Keratinocyte (primary cell): ENCODE results near the gene ZCCHC7.
"Not testable (repeated sequence)": the region's sequence is repeated elsewhere in the genome, so short reads cannot be mapped to it uniquely, and the experiment has no call there.

Source experiments
- EZH2 ChIP-seq: IDR thresholded peaks from one replicate; pipeline ENCODE4 v1.6.1; 2012; ENCODE audit warnings: inconsistent platforms, mild to moderate bottlenecking, low read length, moderate library complexity
- TF ChIP-seq, protein P1 (sequence below), 3 experiments: IDR thresholded peaks in 1 of 3; conservative IDR thresholded peaks in 1 of 3; optimal IDR thresholded peaks in 1 of 3; 2 replicates in 2 of 3; 3 replicates in 1 of 3; pipeline versions ENCODE3 to v1.5.1; 2011; ENCODE audit warnings: low read length in 3 of 3, mild to moderate bottlenecking in 3 of 3, moderate library complexity in 2 of 3, control low read depth in 1 of 3, inconsistent platforms in 1 of 3; ENCODE audit not compliant: insufficient read depth in 2 of 3; ENCODE audit errors: extremely low read depth in 1 of 3

DNA sequence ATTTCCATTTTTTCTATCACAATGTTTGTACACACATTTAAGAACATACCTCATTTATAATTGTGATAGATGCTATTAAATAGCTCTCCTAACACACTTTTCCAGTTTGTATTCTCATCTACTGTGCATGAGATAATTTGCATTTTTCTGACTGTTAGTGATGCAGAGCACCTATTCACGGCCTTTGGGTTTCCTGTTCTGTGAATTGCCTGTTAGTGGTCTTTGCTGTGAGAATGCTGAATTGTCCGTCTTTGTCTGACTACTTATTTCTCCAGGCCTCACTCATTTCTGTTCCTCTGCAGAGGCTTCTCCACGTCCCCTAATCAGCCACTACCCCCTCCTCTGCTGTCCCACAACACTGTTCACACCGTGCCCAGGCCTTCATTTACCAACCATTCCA is 45.6 kb upstream of the ZCCHC7 start:
- TF ChIP-seq, protein P1, sequence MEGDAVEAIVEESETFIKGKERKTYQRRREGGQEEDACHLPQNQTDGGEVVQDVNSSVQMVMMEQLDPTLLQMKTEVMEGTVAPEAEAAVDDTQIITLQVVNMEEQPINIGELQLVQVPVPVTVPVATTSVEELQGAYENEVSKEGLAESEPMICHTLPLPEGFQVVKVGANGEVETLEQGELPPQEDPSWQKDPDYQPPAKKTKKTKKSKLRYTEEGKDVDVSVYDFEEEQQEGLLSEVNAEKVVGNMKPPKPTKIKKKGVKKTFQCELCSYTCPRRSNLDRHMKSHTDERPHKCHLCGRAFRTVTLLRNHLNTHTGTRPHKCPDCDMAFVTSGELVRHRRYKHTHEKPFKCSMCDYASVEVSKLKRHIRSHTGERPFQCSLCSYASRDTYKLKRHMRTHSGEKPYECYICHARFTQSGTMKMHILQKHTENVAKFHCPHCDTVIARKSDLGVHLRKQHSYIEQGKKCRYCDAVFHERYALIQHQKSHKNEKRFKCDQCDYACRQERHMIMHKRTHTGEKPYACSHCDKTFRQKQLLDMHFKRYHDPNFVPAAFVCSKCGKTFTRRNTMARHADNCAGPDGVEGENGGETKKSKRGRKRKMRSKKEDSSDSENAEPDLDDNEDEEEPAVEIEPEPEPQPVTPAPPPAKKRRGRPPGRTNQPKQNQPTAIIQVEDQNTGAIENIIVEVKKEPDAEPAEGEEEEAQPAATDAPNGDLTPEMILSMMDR (optimal IDR thresholded peaks at IDR 0.05 in 1 of 3, IDR thresholded peaks at IDR 0.05 in 1 of 3, conservative IDR thresholded peaks at IDR 0.05 in 1 of 3; ENCODE audit: extremely low read depth in 1 of 3, insufficient read depth in 2 of 3, low read length in 3 of 3): not testable (repeated sequence)
- TF ChIP-seq EZH2: not testable (repeated sequence)
